ENCODE results near the gene CLEC3B.
A peak's percentile ranks its signal among the peaks of the same experiment; 100 is the strongest.

DNA sequence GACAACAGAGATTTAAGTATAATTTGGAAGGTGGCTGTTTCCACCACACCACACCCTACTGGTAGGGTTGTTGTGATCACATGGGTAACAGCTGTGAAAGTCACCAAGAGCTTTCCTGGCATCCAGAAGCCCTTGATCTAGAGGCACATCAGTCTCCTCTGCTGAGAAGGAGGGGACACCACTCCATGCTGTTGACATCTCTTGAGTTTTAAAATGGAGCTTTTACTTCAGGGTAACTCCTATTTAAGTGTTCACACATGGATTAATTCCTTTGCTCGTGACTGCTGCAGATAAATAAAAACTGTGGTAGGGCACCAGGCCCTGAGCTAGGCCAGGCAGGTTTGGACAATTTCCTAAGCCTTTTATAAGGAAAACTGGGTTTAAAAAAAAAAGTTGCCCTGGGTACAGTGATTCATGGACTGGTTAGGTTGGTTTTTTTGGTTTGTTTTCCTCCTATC lies 42.6 kb upstream of the CLEC3B start:
- TF ChIP-seq, protein P1, sequence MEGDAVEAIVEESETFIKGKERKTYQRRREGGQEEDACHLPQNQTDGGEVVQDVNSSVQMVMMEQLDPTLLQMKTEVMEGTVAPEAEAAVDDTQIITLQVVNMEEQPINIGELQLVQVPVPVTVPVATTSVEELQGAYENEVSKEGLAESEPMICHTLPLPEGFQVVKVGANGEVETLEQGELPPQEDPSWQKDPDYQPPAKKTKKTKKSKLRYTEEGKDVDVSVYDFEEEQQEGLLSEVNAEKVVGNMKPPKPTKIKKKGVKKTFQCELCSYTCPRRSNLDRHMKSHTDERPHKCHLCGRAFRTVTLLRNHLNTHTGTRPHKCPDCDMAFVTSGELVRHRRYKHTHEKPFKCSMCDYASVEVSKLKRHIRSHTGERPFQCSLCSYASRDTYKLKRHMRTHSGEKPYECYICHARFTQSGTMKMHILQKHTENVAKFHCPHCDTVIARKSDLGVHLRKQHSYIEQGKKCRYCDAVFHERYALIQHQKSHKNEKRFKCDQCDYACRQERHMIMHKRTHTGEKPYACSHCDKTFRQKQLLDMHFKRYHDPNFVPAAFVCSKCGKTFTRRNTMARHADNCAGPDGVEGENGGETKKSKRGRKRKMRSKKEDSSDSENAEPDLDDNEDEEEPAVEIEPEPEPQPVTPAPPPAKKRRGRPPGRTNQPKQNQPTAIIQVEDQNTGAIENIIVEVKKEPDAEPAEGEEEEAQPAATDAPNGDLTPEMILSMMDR (IDR thresholded peaks at IDR 0.05), result no peak
- peak in 1 of 2 donors; percentile 91 for TF ChIP-seq POLR2AphosphoS5 (IDR thresholded peaks at IDR 0.05; ENCODE audit: insufficient read depth in 1 of 2, low read depth in 1 of 2)
- TF ChIP-seq POLR2A (IDR thresholded peaks at IDR 0.05), result no peak
